Erythroblast (primary cell): ENCODE results near the gene EFCC1.

Experiments used
- GATA1 ChIP-seq: IDR thresholded peaks from 2 replicates; pipeline ENCODE4 v1.6.1; 2011; ENCODE audit warnings: low read depth, mild to moderate bottlenecking, control low read depth, low read length, moderate library complexity
- POLR2A ChIP-seq: IDR thresholded peaks from 2 replicates; pipeline ENCODE4 v1.6.1; 2011; ENCODE audit warnings: mild to moderate bottlenecking, low read length

GRCh38 chr3:128971421-128972100, 29.5 kb upstream of the EFCC1 start:
- TF ChIP-seq POLR2A (no peak), GATA1 (no peak)
